Calu3 (cell line): Measurements from ENCODE around the gene LYPD4. TPM values are rescaled to one million over a fixed set of nuclear protein-coding genes. Genes with fewer than 3 reads are reported as not detected.
A peak's percentile ranks its signal among the peaks of the same experiment; 100 is the strongest.

ENCODE experiments used
- BruUV-seq: library from RNA; stranded (reverse); fragments of 400-500 nt; replicated peaks from 2 replicates; lab custom pipeline; 2021; lab: Mats Ljungman, UMichigan
- CTCF ChIA-PET: fragments of 300-600 bp; sonication (Branson Sonifier 250); formaldehyde crosslinking; loops from one replicate; lab custom pipeline; 2022; ENCODE audit warnings: antibody characterized with exemption; lab: Charles Lee
- DNase-seq: peaks from one replicate; pipeline ENCODE4 v3.0.0; 2022
- H3K27ac Mint-ChIP-seq: one replicate; pipeline ENCODE4 v1.8.0; 2022; ENCODE audit warnings: mixed read lengths; ENCODE audit not compliant: unreplicated experiment
- H3K27me3 Mint-ChIP-seq: one replicate; pipeline ENCODE4 v1.8.0; 2022; ENCODE audit warnings: mixed read lengths; ENCODE audit not compliant: unreplicated experiment
- H3K36me3 Mint-ChIP-seq: one replicate; pipeline ENCODE4 v1.8.0; 2022; ENCODE audit warnings: mild to moderate bottlenecking, moderate library complexity, mixed read lengths; ENCODE audit not compliant: insufficient read depth, unreplicated experiment
- H3K4me1 Mint-ChIP-seq: one replicate; pipeline ENCODE4 v1.8.0; 2022; ENCODE audit warnings: mild to moderate bottlenecking, low read depth, mixed read lengths; ENCODE audit not compliant: unreplicated experiment
- H3K4me3 Mint-ChIP-seq: one replicate; pipeline ENCODE4 v1.8.0; 2022; ENCODE audit warnings: mild to moderate bottlenecking, low read depth, moderate library complexity, mixed read lengths; ENCODE audit not compliant: unreplicated experiment
- H3K9me3 Mint-ChIP-seq: one replicate; pipeline ENCODE4 v1.8.0; 2022; ENCODE audit warnings: low read depth, mixed read lengths; ENCODE audit not compliant: unreplicated experiment
- intact Hi-C: fragments of 100-400 bp; cut with micrococcal nuclease; formaldehyde crosslinking; loops from one replicate; pipeline ENCODE4 v1.10.0; 2022; ENCODE audit not compliant: unreplicated experiment
- total RNA-seq: library from RNA; stranded (reverse); gene quantifications from 2 replicates; pipeline ENCODE4 v1.2.3, GENCODE V29; 2022
- TF ChIP-seq, protein P1 (sequence below): fragments of 200-600 bp; IDR thresholded peaks from one replicate; pipeline ENCODE4 v1.8.0; 2022; ENCODE audit warnings: antibody characterized with exemption; ENCODE audit not compliant: unreplicated experiment

Gene LYPD4
- total RNA-seq, 1 experiment from 2014 or later = not detected

GRCh38 chr19:41889896-41890295 is 45.4 kb upstream of the LYPD4 start:
- intact Hi-C loops = no loop called here
- DNase-seq = no peak
- peaks cover 47% of the 10 kb centered on the region for H3K36me3 Mint-ChIP-seq
- no peaks in the 10 kb centered on the region for H3K9me3 Mint-ChIP-seq
- no peak overlapping the region for H3K4me3 Mint-ChIP-seq
- TF ChIP-seq, protein P1, sequence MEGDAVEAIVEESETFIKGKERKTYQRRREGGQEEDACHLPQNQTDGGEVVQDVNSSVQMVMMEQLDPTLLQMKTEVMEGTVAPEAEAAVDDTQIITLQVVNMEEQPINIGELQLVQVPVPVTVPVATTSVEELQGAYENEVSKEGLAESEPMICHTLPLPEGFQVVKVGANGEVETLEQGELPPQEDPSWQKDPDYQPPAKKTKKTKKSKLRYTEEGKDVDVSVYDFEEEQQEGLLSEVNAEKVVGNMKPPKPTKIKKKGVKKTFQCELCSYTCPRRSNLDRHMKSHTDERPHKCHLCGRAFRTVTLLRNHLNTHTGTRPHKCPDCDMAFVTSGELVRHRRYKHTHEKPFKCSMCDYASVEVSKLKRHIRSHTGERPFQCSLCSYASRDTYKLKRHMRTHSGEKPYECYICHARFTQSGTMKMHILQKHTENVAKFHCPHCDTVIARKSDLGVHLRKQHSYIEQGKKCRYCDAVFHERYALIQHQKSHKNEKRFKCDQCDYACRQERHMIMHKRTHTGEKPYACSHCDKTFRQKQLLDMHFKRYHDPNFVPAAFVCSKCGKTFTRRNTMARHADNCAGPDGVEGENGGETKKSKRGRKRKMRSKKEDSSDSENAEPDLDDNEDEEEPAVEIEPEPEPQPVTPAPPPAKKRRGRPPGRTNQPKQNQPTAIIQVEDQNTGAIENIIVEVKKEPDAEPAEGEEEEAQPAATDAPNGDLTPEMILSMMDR = no peak
- H3K27ac Mint-ChIP-seq = no peak overlapping the region
- BruUV-seq = no TSS peak
- peaks cover 50% of the 10 kb centered on the region for H3K4me1 Mint-ChIP-seq
- CTCF ChIA-PET = interaction anchor here (0.6 kb wide), 1 partner anchor 23 kb away, joined by 4 read pairs; no protein-coding TSS in a partner anchor
- H3K27me3 Mint-ChIP-seq = no peaks in the 10 kb centered on the region

DNA sequence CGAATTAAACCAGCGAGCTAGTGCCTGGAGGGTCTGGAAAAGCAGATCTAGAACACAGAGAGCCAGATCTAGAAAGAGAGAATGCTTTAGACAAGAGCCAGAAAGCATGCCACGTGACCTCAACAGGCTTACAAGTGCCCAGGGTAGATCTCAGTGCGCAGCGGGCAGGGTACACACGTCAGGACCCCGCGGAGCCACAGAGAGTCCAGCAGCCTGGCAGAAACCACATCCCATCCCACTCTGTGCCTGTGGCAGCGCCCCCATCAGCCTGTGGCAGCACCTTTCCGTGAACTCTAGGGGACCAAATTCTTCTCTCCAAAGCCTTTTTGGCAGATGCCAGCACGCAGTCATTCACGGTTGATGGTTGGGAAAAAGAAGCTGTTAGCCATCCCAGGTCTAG is 44.4 kb upstream of the LYPD4 start:
- no peak overlapping the region for H3K4me3 Mint-ChIP-seq
- peaks cover 49% of the 10 kb centered on the region for H3K36me3 Mint-ChIP-seq
- CTCF ChIA-PET = interaction anchor here (1.5 kb wide), 1 partner anchor 69 kb away, joined by 5 read pairs; no protein-coding TSS in a partner anchor
- intact Hi-C loops = no loop called here
- no peak for DNase-seq
- TF ChIP-seq, protein P1 = no peak
- no peak overlapping the region for H3K27ac Mint-ChIP-seq
- no peaks in the 10 kb centered on the region for H3K9me3 Mint-ChIP-seq
- peaks cover 52% of the 10 kb centered on the region for H3K4me1 Mint-ChIP-seq
- no peaks in the 10 kb centered on the region for H3K27me3 Mint-ChIP-seq
- no TSS peak for BruUV-seq

DNA sequence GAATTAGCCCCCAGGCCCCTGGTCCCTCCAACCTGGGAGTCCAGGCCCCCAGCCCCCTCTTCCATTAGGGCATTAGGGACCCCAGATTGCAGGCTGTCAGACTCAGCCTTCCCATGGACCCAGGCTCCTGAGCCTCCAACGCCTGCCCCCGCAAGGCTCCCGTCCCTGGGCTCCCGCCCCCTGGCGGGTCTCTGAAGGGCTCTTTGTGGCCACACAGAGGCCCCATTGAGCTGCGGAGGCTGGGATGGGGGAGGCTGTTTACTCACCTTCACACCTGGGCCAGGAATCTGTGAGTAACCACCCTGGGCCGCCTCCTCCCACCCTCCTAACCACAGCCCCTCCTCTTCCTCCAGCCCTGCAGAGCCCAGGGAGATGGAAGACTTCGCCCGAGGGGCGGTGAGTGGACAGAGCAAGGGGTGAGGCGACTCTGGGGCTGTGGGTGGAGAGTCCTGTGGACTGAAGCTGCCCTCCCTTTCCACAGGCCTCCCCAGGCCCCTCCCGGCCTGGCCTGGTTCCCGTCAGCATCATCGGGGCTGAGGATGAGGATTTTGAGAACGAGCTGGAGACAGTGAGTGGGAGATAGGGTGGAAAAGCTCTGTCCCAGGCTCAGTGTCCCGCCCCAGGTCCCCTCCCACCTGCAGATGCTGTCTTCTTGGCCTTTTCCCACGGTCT is 43.4 kb upstream of the LYPD4 start:
- peak overlapping the region; percentile 17 for H3K4me3 Mint-ChIP-seq
- peak; percentile 98 for DNase-seq
- H3K9me3 Mint-ChIP-seq = no peaks in the 10 kb centered on the region
- TF ChIP-seq, protein P1 = peak; percentile 67
- BruUV-seq = no TSS peak
- H3K27ac Mint-ChIP-seq = peak overlapping the region; percentile 45
- H3K27me3 Mint-ChIP-seq = peaks cover 3% of the 10 kb centered on the region
- CTCF ChIA-PET = interaction anchor here (0.5 to 1.5 kb wide), 8 partner anchors 14 to 232 kb away, joined by 3 to 12 read pairs (median 4); partner anchors contain the start of gene RPS19
- peaks cover 53% of the 10 kb centered on the region for H3K4me1 Mint-ChIP-seq
- H3K36me3 Mint-ChIP-seq = peaks cover 57% of the 10 kb centered on the region
- intact Hi-C loops = loop anchor here (2.0 kb wide), 2 partner anchors 17 to 47 kb away; no protein-coding TSS in a partner anchor

DNA sequence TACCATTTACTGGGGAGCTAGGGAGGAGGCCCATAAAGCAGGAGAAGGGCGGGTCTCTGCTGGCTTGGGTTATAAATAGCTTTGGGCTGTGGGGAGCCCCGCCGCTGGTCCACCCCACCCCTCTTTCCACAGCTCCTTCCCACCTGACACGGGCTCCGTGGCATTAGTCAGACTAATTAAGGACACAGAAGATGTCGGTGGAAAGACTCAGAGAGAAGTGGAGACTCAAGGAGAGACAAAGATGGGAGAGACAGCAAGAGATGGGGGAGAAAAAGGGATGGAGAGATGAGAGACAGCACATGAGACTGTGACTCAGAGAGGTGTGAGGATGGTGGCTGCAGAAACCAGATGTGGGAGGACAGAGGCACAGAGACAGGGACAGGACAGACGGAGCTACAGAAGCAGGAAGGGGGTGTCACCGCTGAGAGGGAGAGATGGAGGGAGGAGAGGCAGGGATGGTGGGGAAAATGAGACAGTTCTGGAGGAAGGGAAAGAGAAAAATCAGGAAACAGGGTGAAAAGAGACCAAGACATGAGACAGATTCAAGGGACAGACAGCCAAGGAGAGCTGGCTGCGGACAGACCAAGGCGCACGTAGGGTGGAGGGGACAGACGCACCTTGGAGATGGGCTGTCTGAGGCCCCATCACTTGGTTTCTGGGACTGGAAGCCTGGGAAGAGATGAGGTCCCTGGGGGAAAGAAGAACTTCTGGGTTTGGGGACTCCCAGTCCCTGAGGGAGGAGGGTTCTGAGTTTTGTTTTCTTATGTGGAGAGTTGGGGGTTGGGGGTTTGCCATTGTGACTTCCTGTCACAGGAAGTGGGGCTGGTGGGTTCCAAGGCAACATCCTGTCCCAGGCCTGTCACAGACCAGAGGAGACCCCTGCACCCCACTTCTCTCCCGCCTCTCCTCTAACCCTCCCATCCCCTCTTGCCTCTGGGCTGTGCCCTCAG is 42.6 kb upstream of the LYPD4 start:
- TF ChIP-seq, protein P1 = no peak
- CTCF ChIA-PET = interaction anchor here (0.6 to 1.5 kb wide), 7 partner anchors 13 to 1006 kb away, joined by 3 to 12 read pairs (median 4); no protein-coding TSS in a partner anchor
- no TSS peak for BruUV-seq
- H3K9me3 Mint-ChIP-seq = no peaks in the 10 kb centered on the region
- peak overlapping the region; percentile 45 for H3K27ac Mint-ChIP-seq
- no peak for DNase-seq
- intact Hi-C loops = loop anchor here (2.0 kb wide), 2 partner anchors 18 to 48 kb away; no protein-coding TSS in a partner anchor
- H3K4me3 Mint-ChIP-seq = peak overlapping the region; percentile 17
- H3K36me3 Mint-ChIP-seq = peaks cover 59% of the 10 kb centered on the region
- peaks cover 61% of the 10 kb centered on the region for H3K4me1 Mint-ChIP-seq
- H3K27me3 Mint-ChIP-seq = peaks cover 11% of the 10 kb centered on the region
